Loucy (cell line): ENCODE measurements around the gene PTGDS.

Source experiments
- H2AFZ ChIP-seq: fragments of 200-600 bp; sonication (generic); 2 replicates; pipeline ENCODE4 v1.6.0; 2016; ENCODE audit warnings: antibody characterized with exemption, mild to moderate bottlenecking, low read length, moderate library complexity
- H3F3A ChIP-seq: fragments of 200-600 bp; 2 replicates; pipeline ENCODE4 v1.6.0; 2016; ENCODE audit warnings: antibody characterized with exemption, low read depth, mild to moderate bottlenecking
- H3K27me3 ChIP-seq: fragments of 200-600 bp; sonication (generic); 2 replicates; pipeline ENCODE4 v1.6.1; 2014; ENCODE audit warnings: low read length, mild to moderate bottlenecking; ENCODE audit not compliant: insufficient read depth, poor library complexity, severe bottlenecking
- H3K36me3 ChIP-seq: fragments of 200-600 bp; sonication (generic); 2 replicates; pipeline ENCODE4 v1.6.1; 2016; ENCODE audit warnings: low read length; ENCODE audit not compliant: insufficient read depth
- H3K4me1 ChIP-seq: fragments of 200-600 bp; sonication (generic); 2 replicates; pipeline ENCODE4 v1.5.1; 2014; ENCODE audit warnings: low read length, mild to moderate bottlenecking; ENCODE audit not compliant: insufficient read depth, poor library complexity, severe bottlenecking
- H3K4me2 ChIP-seq: fragments of 200-600 bp; sonication (generic); 2 replicates; pipeline ENCODE4 v1.6.0; 2014; ENCODE audit warnings: antibody characterized with exemption, low read length, low read depth, mild to moderate bottlenecking; ENCODE audit not compliant: poor library complexity, severe bottlenecking
- H3K4me3 ChIP-seq: fragments of 200-600 bp; sonication (generic); 2 replicates; pipeline ENCODE4 v1.5.1; 2014; ENCODE audit warnings: low read length, mild to moderate bottlenecking, mixed read lengths; ENCODE audit not compliant: poor library complexity, severe bottlenecking
- H3K79me2 ChIP-seq: fragments of 200-600 bp; sonication (generic); 2 replicates; pipeline ENCODE4 v1.6.1; 2014; ENCODE audit warnings: low read length; ENCODE audit not compliant: insufficient read depth
- H3K9ac ChIP-seq: fragments of 200-600 bp; sonication (generic); 2 replicates; pipeline ENCODE4 v1.6.0; 2014; ENCODE audit warnings: mild to moderate bottlenecking, low read depth, low read length, moderate library complexity; ENCODE audit not compliant: poor library complexity, severe bottlenecking
- H3K9me2 ChIP-seq: fragments of 200-600 bp; sonication (generic); replicated peaks from 2 replicates; pipeline ENCODE4 v1.6.1; 2016; ENCODE audit warnings: low read depth, low read length, mixed read lengths
- H3K9me3 ChIP-seq: fragments of 200-600 bp; sonication (generic); 2 replicates; pipeline ENCODE4 v1.6.1; 2014; ENCODE audit warnings: mild to moderate bottlenecking, antibody characterized with exemption, low read length, low read depth; ENCODE audit not compliant: insufficient read depth
- H4K20me1 ChIP-seq: fragments of 200-600 bp; sonication (generic); 2 replicates; pipeline ENCODE4 v1.6.0; 2014; ENCODE audit warnings: antibody characterized with exemption, low read length, mild to moderate bottlenecking; ENCODE audit not compliant: insufficient read depth, poor library complexity, severe bottlenecking
- EZH2phosphoT487 ChIP-seq: fragments of 200-600 bp; IDR thresholded peaks from 2 replicates; pipeline ENCODE4 v1.6.1; 2018; ENCODE audit warnings: antibody characterized with exemption, mild to moderate bottlenecking, moderate library complexity, borderline replicate concordance
- TF ChIP-seq, protein P1 (sequence below): fragments of 200-600 bp; sonication (generic); conservative IDR thresholded peaks from 2 replicates; pipeline ENCODE4 v1.5.1; 2014; ENCODE audit warnings: mild to moderate bottlenecking, antibody characterized with exemption, low read length

Gene PTGDS

DNA sequence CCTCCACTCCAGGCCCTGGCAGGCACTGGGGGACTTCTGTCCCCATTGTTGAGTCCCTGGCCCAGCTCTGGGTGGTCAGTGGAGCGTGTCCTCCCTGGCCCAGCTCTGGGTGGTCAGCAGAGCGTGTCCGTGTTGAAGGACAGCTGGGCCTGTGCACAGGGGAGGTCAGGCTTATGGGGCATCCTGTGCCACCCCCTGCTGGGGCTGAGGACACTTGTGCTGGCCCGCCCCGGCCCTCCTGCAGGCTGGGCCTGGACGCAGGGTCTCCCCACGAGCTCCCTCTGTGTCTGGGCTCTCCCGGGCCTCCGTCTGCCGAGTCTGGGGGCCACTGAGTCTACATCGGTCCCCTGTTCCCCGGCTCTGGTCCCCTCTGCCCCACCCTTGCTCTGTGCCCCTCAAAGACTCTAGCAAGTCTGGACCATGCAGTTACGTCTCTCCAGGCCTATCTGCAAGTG, 30.5 kb downstream of the PTGDS start:
- TF ChIP-seq, protein P1, sequence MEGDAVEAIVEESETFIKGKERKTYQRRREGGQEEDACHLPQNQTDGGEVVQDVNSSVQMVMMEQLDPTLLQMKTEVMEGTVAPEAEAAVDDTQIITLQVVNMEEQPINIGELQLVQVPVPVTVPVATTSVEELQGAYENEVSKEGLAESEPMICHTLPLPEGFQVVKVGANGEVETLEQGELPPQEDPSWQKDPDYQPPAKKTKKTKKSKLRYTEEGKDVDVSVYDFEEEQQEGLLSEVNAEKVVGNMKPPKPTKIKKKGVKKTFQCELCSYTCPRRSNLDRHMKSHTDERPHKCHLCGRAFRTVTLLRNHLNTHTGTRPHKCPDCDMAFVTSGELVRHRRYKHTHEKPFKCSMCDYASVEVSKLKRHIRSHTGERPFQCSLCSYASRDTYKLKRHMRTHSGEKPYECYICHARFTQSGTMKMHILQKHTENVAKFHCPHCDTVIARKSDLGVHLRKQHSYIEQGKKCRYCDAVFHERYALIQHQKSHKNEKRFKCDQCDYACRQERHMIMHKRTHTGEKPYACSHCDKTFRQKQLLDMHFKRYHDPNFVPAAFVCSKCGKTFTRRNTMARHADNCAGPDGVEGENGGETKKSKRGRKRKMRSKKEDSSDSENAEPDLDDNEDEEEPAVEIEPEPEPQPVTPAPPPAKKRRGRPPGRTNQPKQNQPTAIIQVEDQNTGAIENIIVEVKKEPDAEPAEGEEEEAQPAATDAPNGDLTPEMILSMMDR, result no peak
- no peak for TF ChIP-seq EZH2phosphoT487
- no peaks in the 10 kb centered on the region for H3F3A ChIP-seq
- no peak overlapping the region for H3K9ac ChIP-seq
- no peaks in the 10 kb centered on the region for H3K79me2 ChIP-seq
- no peak overlapping the region for H3K4me2 ChIP-seq
- H2AFZ ChIP-seq, result no peak overlapping the region
- no peaks in the 10 kb centered on the region for H3K27me3 ChIP-seq
- no peaks in the 10 kb centered on the region for H3K9me2 ChIP-seq
- no peak overlapping the region for H3K4me3 ChIP-seq
- H4K20me1 ChIP-seq, result no peaks in the 10 kb centered on the region
- no peaks in the 10 kb centered on the region for H3K9me3 ChIP-seq
- no peaks in the 10 kb centered on the region for H3K36me3 ChIP-seq
- H3K4me1 ChIP-seq, result no peaks in the 10 kb centered on the region

DNA sequence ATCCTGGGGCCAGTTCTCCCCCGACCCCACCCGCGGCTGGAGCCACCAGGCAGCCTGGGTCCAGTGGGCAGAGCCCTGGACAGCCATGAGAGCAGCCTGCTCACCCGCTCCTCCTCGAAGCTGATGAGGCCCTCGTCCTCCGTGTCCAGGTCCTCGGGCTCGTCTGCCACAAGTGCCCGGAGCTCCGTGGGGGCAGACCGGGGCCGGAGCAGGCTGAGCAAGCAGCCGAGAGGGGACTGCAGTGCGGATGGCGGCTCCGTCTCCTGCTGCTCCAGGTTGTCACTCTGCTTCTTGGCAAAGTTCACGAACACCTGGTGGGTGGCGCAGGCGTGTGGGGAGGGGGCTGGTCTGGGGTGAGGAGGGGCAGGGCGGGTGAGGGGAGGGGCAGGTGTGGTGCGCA, 31.0 kb downstream of the PTGDS start:
- Histone ChIP-seq H3K9ac (no peak overlapping the region), H3K4me1 (no peaks in the 10 kb centered on the region), H3F3A (no peaks in the 10 kb centered on the region), H3K36me3 (no peaks in the 10 kb centered on the region), H3K4me3 (no peak overlapping the region), H3K79me2 (no peaks in the 10 kb centered on the region), H3K4me2 (no peak overlapping the region), H4K20me1 (no peaks in the 10 kb centered on the region), H3K9me3 (no peaks in the 10 kb centered on the region), H3K9me2 (no peaks in the 10 kb centered on the region), H3K27me3 (no peaks in the 10 kb centered on the region), H2AFZ (no peak overlapping the region)
- no peak for TF ChIP-seq EZH2phosphoT487
- TF ChIP-seq, protein P1, result no peak

DNA sequence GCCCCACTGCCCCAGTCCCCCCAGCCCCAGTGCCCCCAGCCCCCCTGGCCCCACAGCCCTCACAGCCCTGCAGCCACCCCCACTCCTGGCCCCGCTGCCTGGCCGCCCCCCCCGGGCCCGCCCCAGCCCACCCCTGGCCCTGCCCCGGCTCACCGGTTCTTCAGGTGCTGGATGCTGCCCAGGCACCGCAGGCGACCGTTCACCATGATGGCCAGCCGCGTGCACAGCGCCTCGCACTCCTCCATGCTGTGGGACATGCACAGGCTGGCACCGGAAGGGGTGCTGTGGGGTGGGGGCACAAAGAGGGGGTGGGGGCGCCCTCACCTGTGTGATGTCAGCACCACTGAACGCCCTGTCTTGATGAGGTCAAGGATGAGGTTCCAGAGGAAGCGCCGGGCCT, 31.9 kb downstream of the PTGDS start:
- H2AFZ ChIP-seq, result no peak overlapping the region
- no peaks in the 10 kb centered on the region for H3K79me2 ChIP-seq
- no peaks in the 10 kb centered on the region for H4K20me1 ChIP-seq
- H3F3A ChIP-seq, result no peaks in the 10 kb centered on the region
- no peak overlapping the region for H3K4me2 ChIP-seq
- H3K4me1 ChIP-seq, result no peaks in the 10 kb centered on the region
- no peaks in the 10 kb centered on the region for H3K9me2 ChIP-seq
- no peaks in the 10 kb centered on the region for H3K27me3 ChIP-seq
- no peak overlapping the region for H3K9ac ChIP-seq
- no peaks in the 10 kb centered on the region for H3K9me3 ChIP-seq
- no peaks in the 10 kb centered on the region for H3K36me3 ChIP-seq
- TF ChIP-seq, protein P1, result no peak
- TF ChIP-seq EZH2phosphoT487, result no peak
- no peak overlapping the region for H3K4me3 ChIP-seq
